ENCODE results near the gene RABL2B.

The RABL2B gene

GRCh38 chr22:50728523-50728931 is 54.9 kb downstream of the RABL2B start:
- Histone ChIP-seq H3K4me1 (peaks cover 0 to 4% (median 0%) of the 10 kb centered on the region in 4 donors), H3K9me3 (no peaks in the 10 kb centered on the region), H3K27me3 (peaks cover 0 to 42% of the 10 kb centered on the region in 2 donors), H3K27ac (no peak overlapping the region), H3K4me3 (no peak overlapping the region), H3K36me3 (no peaks in the 10 kb centered on the region)
- intact Hi-C loops (cut with DNase I; ENCODE audit: low total_unique reads) = no loop called here
- DNase-seq = no peak
- no peak for TF ChIP-seq CTCF (IDR thresholded peaks at IDR 0.05)

- intact Hi-C loops (cut with DNase I; ENCODE audit: low total_unique reads) = no loop called here
- Histone ChIP-seq H3K4me3 (no peak overlapping the region), H3K36me3 (no peaks in the 10 kb centered on the region), H3K27ac (no peak overlapping the region), H3K4me1 (no peaks in the 10 kb centered on the region), H3K9me3 (no peaks in the 10 kb centered on the region), H3K27me3 (peaks cover 0 to 44% of the 10 kb centered on the region in 2 donors)
- no peak for TF ChIP-seq CTCF (IDR thresholded peaks at IDR 0.05)
- DNase-seq = no peak
Measured at GRCh38 chr22:50727678-50728522, 55.5 kb downstream of the RABL2B start.

- Histone ChIP-seq H3K27ac (no peak overlapping the region), H3K4me3 (no peak overlapping the region), H3K9me3 (no peaks in the 10 kb centered on the region), H3K4me1 (no peaks in the 10 kb centered on the region), H3K27me3 (peaks cover 0 to 46% of the 10 kb centered on the region in 2 donors), H3K36me3 (no peaks in the 10 kb centered on the region)
- intact Hi-C loops (cut with DNase I; ENCODE audit: low total_unique reads) = no loop called here
- DNase-seq = no peak
- no peak for TF ChIP-seq CTCF (IDR thresholded peaks at IDR 0.05)
Measured at GRCh38 chr22:50726643-50727340, 56.6 kb downstream of the RABL2B start.

GRCh38 chr22:50725597-50725996 is 57.8 kb downstream of the RABL2B start:
- Histone ChIP-seq H3K27ac (no peak overlapping the region), H3K4me1 (peaks cover 0 to 8% (median 0%) of the 10 kb centered on the region in 4 donors), H3K36me3 (no peaks in the 10 kb centered on the region), H3K27me3 (peaks cover 0 to 46% of the 10 kb centered on the region in 2 donors), H3K4me3 (no peak overlapping the region), H3K9me3 (no peaks in the 10 kb centered on the region)
- intact Hi-C loops (cut with DNase I; ENCODE audit: low total_unique reads) = no loop called here
- DNase-seq = no peak
- TF ChIP-seq CTCF (IDR thresholded peaks at IDR 0.05) = no peak

- TF ChIP-seq CTCF (IDR thresholded peaks at IDR 0.05) = no peak
- Histone ChIP-seq H3K27me3 (peaks cover 0 to 46% of the 10 kb centered on the region in 2 donors), H3K9me3 (no peaks in the 10 kb centered on the region), H3K4me3 (no peak overlapping the region), H3K27ac (no peak overlapping the region), H3K36me3 (no peaks in the 10 kb centered on the region), H3K4me1 (peaks cover 0 to 15% (median 0%) of the 10 kb centered on the region in 4 donors)
- intact Hi-C loops (cut with DNase I; ENCODE audit: low total_unique reads) = no loop called here
- DNase-seq = no peak
Measured at GRCh38 chr22:50724616-50725015, 58.8 kb downstream of the RABL2B start.

All from tibial artery (tissue), 4 donors.